MCF 10A (cell line): ENCODE data around the gene BMP2. TPM values are rescaled to one million over a fixed set of nuclear protein-coding genes. Genes with fewer than 3 reads are reported as not detected.

Experiments used
- BruUV-seq: library from RNA; stranded (reverse); fragments of 400-500 nt; replicated peaks from 2 replicates; lab custom pipeline; 2021; lab: Mats Ljungman, UMichigan
- CTCF ChIA-PET: fragments of 300-600 bp; sonication (Branson Sonifier 250); formaldehyde crosslinking; extraction: SDS; loops from one replicate; lab custom pipeline; 2021; ENCODE audit warnings: antibody characterized with exemption, inconsistent platforms; lab: Yijun Ruan, JAX
- POLR2A ChIA-PET: fragments of 300-600, 350-650 bp; sonication (Branson Sonifier 250); formaldehyde crosslinking; extraction: SDS; loops from one replicate; lab custom pipeline; 2020; ENCODE audit warnings: antibody characterized with exemption, inconsistent platforms; lab: Yijun Ruan, JAX
- DNase-seq: peaks from one replicate; pipeline ENCODE4 v3.0.0-alpha.2; 2018; ENCODE audit not compliant: unreplicated experiment
- H3K27ac Mint-ChIP-seq: one replicate; pipeline ENCODE4 v1.8.0; 2022; ENCODE audit warnings: mild to moderate bottlenecking, low read depth, mixed read lengths; ENCODE audit not compliant: unreplicated experiment
- H3K27me3 Mint-ChIP-seq: one replicate; pipeline ENCODE4 v1.8.0; 2022; ENCODE audit warnings: mixed read lengths; ENCODE audit not compliant: insufficient read depth, unreplicated experiment
- H3K36me3 Mint-ChIP-seq: one replicate; pipeline ENCODE4 v1.8.0; 2022; ENCODE audit warnings: mild to moderate bottlenecking, moderate library complexity, mixed read lengths; ENCODE audit not compliant: insufficient read depth, unreplicated experiment
- H3K4me1 Mint-ChIP-seq: one replicate; pipeline ENCODE4 v1.8.0; 2022; ENCODE audit warnings: mixed read lengths; ENCODE audit not compliant: insufficient read depth, unreplicated experiment
- H3K4me3 Mint-ChIP-seq: one replicate; pipeline ENCODE4 v1.8.0; 2022; ENCODE audit warnings: mild to moderate bottlenecking, moderate library complexity, mixed read lengths; ENCODE audit not compliant: unreplicated experiment
- H3K9me3 Mint-ChIP-seq: one replicate; pipeline ENCODE4 v1.8.0; 2022; ENCODE audit warnings: mixed read lengths; ENCODE audit not compliant: unreplicated experiment
- intact Hi-C: fragments of 100-400 bp; cut with micrococcal nuclease; formaldehyde crosslinking; loops from 2 replicates; pipeline ENCODE4 v1.14.1; 2022
- total RNA-seq: library from RNA; stranded (reverse); gene quantifications from 2 replicates; pipeline ENCODE4 v1.2.3, GENCODE V29; 2022
- TF ChIP-seq, protein P1 (sequence below): fragments of 200-600 bp; IDR thresholded peaks from one replicate; pipeline ENCODE4 v1.8.0; 2022; ENCODE audit warnings: antibody characterized with exemption, mild to moderate bottlenecking; ENCODE audit not compliant: unreplicated experiment

BMP2 gene
- total RNA-seq, 1 experiment from 2014 or later, result 6.7 TPM

DNA sequence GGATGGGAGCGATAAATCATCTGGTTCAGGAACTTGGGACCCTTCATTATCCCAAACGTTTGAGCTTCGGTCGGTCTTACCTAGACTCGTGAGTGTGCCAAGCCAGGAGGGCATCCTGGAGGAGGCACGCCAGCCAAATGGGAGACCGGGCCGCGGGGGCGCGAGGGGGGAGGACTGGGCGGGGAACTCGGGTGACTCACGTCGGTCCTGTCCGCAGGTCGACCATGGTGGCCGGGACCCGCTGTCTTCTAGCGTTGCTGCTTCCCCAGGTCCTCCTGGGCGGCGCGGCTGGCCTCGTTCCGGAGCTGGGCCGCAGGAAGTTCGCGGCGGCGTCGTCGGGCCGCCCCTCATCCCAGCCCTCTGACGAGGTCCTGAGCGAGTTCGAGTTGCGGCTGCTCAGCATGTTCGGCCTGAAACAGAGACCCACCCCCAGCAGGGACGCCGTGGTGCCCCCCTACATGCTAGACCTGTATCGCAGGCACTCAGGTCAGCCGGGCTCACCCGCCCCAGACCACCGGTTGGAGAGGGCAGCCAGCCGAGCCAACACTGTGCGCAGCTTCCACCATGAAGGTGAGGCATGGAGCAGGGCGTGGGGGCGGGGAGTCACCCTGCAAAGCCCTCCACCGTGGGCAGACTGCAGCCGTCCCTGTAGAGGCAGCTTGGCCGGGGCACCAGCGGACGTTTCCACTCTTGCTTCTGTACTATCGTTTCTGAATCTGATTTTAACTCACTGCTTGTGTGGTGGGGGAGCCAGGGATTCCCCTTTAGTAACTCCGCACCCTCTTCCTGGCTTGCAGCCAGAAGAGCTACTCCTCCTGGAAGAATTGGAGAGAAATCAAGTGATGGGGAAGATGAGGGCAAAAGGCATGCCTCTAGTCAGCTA, 2.7 kb downstream of the BMP2 start:
- CTCF ChIA-PET, result interaction anchor here (0.5 to 2.5 kb wide), 24 partner anchors 11 to 1089 kb away, joined by 3 to 15 read pairs (median 4); no protein-coding TSS in a partner anchor
- TF ChIP-seq, protein P1, sequence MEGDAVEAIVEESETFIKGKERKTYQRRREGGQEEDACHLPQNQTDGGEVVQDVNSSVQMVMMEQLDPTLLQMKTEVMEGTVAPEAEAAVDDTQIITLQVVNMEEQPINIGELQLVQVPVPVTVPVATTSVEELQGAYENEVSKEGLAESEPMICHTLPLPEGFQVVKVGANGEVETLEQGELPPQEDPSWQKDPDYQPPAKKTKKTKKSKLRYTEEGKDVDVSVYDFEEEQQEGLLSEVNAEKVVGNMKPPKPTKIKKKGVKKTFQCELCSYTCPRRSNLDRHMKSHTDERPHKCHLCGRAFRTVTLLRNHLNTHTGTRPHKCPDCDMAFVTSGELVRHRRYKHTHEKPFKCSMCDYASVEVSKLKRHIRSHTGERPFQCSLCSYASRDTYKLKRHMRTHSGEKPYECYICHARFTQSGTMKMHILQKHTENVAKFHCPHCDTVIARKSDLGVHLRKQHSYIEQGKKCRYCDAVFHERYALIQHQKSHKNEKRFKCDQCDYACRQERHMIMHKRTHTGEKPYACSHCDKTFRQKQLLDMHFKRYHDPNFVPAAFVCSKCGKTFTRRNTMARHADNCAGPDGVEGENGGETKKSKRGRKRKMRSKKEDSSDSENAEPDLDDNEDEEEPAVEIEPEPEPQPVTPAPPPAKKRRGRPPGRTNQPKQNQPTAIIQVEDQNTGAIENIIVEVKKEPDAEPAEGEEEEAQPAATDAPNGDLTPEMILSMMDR, result no peak
- H3K27me3 Mint-ChIP-seq, result no peaks in the 10 kb centered on the region
- intact Hi-C loops, result loop anchor here (5.0 kb wide), 4 partner anchors 57 to 593 kb away; no protein-coding TSS in a partner anchor
- no peaks in the 10 kb centered on the region for H3K36me3 Mint-ChIP-seq
- no peak for DNase-seq
- peaks cover 20% of the 10 kb centered on the region for H3K4me1 Mint-ChIP-seq
- BruUV-seq, result no TSS peak
- POLR2A ChIA-PET, result interaction anchor here (0.6 to 2.1 kb wide), 7 partner anchors 11 to 164 kb away, joined by 3 to 14 read pairs (median 3); no protein-coding TSS in a partner anchor
- peak overlapping the region; percentile 86 for H3K4me3 Mint-ChIP-seq
- no peaks in the 10 kb centered on the region for H3K9me3 Mint-ChIP-seq
- H3K27ac Mint-ChIP-seq, result no peak overlapping the region

DNA sequence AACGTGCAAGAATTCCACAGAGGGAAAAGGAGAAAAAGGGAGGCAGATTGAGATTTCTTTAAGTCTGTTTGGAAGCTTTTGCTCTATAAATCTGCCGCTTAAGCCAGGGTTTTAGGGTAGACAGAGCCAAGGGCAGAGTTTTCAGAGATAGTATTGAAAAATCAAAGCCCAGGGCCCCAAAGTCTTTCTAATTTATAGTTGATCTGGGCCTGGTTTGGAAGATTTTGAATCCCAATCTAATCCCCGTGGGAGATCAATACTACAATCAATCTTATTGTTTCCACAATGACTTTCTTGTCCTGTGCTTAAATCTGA, 3.3 kb downstream of the BMP2 start:
- H3K36me3 Mint-ChIP-seq, result no peaks in the 10 kb centered on the region
- no peak overlapping the region for H3K27ac Mint-ChIP-seq
- CTCF ChIA-PET, result interaction anchor here (0.5 to 2.1 kb wide), 8 partner anchors 11 to 1088 kb away, joined by 3 to 6 read pairs (median 3); no protein-coding TSS in a partner anchor
- TF ChIP-seq, protein P1, result no peak
- peaks cover 18% of the 10 kb centered on the region for H3K4me1 Mint-ChIP-seq
- H3K9me3 Mint-ChIP-seq, result no peaks in the 10 kb centered on the region
- no TSS peak for BruUV-seq
- H3K4me3 Mint-ChIP-seq, result no peak overlapping the region
- DNase-seq, result no peak
- POLR2A ChIA-PET, result interaction anchor here (0.5 to 0.9 kb wide), 3 partner anchors 52 to 507 kb away, joined by 3 read pairs; no protein-coding TSS in a partner anchor
- intact Hi-C loops, result no loop called here
- H3K27me3 Mint-ChIP-seq, result no peaks in the 10 kb centered on the region

- Mint-ChIP-seq H3K9me3 (no peaks in the 10 kb centered on the region), H3K4me3 (no peak overlapping the region), H3K4me1 (no peaks in the 10 kb centered on the region), H3K27me3 (no peaks in the 10 kb centered on the region), H3K36me3 (no peaks in the 10 kb centered on the region), H3K27ac (no peak overlapping the region)
- TF ChIP-seq, protein P1, result no peak
- CTCF ChIA-PET, result interaction anchor here (0.6 to 0.9 kb wide), 3 partner anchors 8 to 86 kb away, joined by 3 read pairs; no protein-coding TSS in a partner anchor
- DNase-seq, result no peak
- POLR2A ChIA-PET, result interaction anchor here (1.0 to 2.0 kb wide), 3 partner anchors 10 to 254 kb away, joined by 3 to 6 read pairs (median 5); no protein-coding TSS in a partner anchor
- intact Hi-C loops, result no loop called here
- BruUV-seq, result no TSS peak
Observed at GRCh38 chr20:6780433-6781190, 13.1 kb downstream of the BMP2 start.
